BJ (cell line): Measurements from ENCODE around the gene CNDP2. TPM values are rescaled to one million over a fixed set of nuclear protein-coding genes. Genes with fewer than 3 reads are reported as not detected.

ENCODE experiments used
- CTCF ChIA-PET: fragments of 350-600 bp; formaldehyde crosslinking; extraction: SDS; loops from one replicate; lab custom pipeline; 2021; ENCODE audit warnings: antibody characterized with exemption, inconsistent platforms; lab: Yijun Ruan, JAX
- POLR2A ChIA-PET: fragments of 300-600 bp; sonication (Branson Sonifier 250); formaldehyde crosslinking; extraction: SDS; loops from one replicate; lab custom pipeline; 2021; ENCODE audit warnings: antibody characterized with exemption; lab: Charles Lee
- DNase-seq: peaks from one replicate; pipeline ENCODE4 v3.0.0-alpha.2; 2011; ENCODE audit warnings: low read depth
- H3K27me3 ChIP-seq: 2 replicates; pipeline ENCODE4 v1.6.0; 2011; ENCODE audit warnings: low read length; ENCODE audit not compliant: control insufficient read depth, insufficient read depth
- H3K36me3 ChIP-seq: 2 replicates; pipeline ENCODE4 v1.5.1; 2011; ENCODE audit warnings: low read length; ENCODE audit not compliant: control insufficient read depth, insufficient read depth
- H3K4me3 ChIP-seq: 2 replicates; pipeline ENCODE4 v1.5.1; 2011; ENCODE audit warnings: low read depth, mild to moderate bottlenecking, control low read depth, low read length
- polyA plus RNA-seq: library from polyadenylated mRNA; depleted of rRNA; stranded (reverse); fragments of >200 nt; gene quantifications from 2 replicates; pipeline ENCODE4 v1.2.3, GENCODE V29; 2011
- TF ChIP-seq, protein P1 (sequence below): IDR thresholded peaks from 2 replicates; pipeline ENCODE4 v1.5.1; 2011; ENCODE audit warnings: low read depth, mild to moderate bottlenecking, control low read depth, inconsistent platforms, low read length, moderate library complexity; ENCODE audit not compliant: insufficient read depth

The CNDP2 gene
- polyA plus RNA-seq, 1 experiment = 99.4 TPM

DNA sequence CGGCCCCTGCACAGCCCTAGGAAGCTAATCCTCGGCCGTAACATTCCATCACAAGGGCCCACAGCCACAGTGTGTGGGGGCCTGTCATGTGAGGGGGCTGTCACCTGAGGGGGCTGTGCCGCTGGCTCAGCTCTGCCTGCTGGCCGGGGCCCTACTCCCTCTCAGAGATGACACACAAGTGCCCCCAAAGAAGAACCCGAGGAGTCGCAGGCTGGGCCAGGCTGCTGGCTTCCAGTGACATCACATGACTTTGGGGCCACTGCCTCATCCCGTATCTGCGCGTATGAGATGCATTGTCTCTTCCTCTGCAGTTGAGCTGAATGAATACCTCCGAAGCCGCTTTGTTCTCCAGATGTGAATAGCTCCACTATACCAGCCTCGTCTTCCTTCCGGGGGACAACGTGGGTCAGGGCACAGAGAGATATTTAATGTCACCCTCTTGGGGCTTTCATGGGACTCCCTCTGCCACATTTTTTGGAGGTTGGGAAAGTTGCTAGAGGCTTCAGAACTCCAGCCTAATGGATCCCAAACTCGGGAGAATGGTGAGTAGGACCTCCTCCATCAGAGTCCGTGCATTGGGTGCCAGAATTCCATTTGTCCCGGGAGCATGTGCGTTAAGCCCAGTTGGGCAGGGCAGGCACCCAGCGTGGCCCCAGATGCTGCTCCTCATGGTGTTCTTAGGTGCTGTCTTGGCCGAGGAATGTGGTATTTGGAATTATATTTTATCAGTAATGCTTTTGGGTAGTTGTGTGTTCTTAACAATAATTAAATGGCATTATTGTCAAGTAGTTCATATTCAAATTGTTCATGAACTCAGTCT is 38.2 kb downstream of the CNDP2 start, which contains the start of gene CNDP1:
CNDP1 (plus strand) TSS at position 351 of the 820 bp plus-strand sequence; CDS start at position 519, 168 bp downstream.
- ChIA-PET POLR2A (no interaction called here), CTCF (interaction anchor here (1.0 kb wide), 2 partner anchors 18 to 180 kb away, joined by 3 to 5 read pairs; no protein-coding TSS in a partner anchor)
- no peaks in the 10 kb centered on the region for H3K36me3 ChIP-seq
- peaks cover 6% of the 10 kb centered on the region for H3K27me3 ChIP-seq
- TF ChIP-seq, protein P1, sequence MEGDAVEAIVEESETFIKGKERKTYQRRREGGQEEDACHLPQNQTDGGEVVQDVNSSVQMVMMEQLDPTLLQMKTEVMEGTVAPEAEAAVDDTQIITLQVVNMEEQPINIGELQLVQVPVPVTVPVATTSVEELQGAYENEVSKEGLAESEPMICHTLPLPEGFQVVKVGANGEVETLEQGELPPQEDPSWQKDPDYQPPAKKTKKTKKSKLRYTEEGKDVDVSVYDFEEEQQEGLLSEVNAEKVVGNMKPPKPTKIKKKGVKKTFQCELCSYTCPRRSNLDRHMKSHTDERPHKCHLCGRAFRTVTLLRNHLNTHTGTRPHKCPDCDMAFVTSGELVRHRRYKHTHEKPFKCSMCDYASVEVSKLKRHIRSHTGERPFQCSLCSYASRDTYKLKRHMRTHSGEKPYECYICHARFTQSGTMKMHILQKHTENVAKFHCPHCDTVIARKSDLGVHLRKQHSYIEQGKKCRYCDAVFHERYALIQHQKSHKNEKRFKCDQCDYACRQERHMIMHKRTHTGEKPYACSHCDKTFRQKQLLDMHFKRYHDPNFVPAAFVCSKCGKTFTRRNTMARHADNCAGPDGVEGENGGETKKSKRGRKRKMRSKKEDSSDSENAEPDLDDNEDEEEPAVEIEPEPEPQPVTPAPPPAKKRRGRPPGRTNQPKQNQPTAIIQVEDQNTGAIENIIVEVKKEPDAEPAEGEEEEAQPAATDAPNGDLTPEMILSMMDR = no peak
- DNase-seq = no peak
- no peak within 1 kb of the TSS for H3K4me3 ChIP-seq

DNA sequence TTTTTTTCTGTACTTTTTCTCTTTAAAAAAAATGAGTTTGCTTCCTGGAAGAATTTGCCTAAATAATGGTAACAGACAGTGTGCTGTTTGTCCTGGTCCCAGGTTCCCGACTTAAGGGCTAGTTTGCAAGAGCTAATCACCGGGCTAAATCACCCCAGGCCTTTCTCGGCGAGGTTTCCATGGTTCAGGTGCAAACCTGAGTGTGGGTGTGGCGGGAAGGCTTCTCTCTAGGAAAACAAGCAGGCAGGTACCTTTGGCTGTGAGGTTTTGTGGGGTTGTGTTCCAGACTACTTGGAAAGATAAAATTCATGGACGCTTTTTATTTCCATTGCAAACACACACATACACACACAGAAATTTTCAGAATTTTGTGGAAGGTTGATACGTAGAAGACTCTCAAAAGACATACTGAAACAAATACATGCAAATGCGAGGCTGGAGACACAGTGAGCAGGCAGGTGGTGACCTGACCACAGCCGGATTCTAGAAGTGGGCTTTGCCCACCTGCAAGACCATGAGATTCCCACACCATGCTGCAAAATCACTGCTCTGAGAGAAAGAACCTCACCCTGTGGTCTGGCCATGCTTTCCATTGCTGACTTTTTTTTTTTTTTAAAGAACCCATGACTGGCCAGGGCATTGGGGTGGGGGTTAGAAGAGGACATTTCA is 39.0 kb downstream of the CNDP2 start:
- ChIA-PET CTCF (no interaction called here), POLR2A (no interaction called here)
- Histone ChIP-seq H3K27me3 (peaks cover 7% of the 10 kb centered on the region), H3K4me3 (no peak overlapping the region), H3K36me3 (no peaks in the 10 kb centered on the region)
- no peak for DNase-seq
- TF ChIP-seq, protein P1 = no peak

DNA sequence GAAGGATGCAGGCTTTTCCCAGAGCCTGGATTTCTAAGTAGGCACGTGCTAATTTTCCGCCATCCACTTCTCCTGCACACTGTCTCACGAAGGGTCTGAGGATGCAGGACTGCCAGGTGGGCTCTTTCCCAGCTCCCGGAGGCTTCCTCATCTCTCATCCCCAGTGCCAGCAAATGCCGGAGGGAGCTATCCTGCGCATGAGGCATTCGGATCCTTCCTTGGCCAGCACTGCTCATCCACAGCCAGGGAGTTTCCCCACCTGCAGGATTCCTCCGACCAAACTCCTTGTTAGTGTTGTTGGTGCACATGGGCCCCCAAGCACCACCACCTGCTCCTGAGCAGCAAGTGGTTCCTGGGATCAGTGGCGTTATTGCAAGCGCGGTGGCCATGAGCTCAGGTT is 43.1 kb downstream of the CNDP2 start:
- no peaks in the 10 kb centered on the region for H3K36me3 ChIP-seq
- H3K27me3 ChIP-seq = peaks cover 11% of the 10 kb centered on the region
- DNase-seq = no peak
- ChIA-PET CTCF (no interaction called here), POLR2A (no interaction called here)
- H3K4me3 ChIP-seq = no peak overlapping the region
- TF ChIP-seq, protein P1 = no peak

DNA sequence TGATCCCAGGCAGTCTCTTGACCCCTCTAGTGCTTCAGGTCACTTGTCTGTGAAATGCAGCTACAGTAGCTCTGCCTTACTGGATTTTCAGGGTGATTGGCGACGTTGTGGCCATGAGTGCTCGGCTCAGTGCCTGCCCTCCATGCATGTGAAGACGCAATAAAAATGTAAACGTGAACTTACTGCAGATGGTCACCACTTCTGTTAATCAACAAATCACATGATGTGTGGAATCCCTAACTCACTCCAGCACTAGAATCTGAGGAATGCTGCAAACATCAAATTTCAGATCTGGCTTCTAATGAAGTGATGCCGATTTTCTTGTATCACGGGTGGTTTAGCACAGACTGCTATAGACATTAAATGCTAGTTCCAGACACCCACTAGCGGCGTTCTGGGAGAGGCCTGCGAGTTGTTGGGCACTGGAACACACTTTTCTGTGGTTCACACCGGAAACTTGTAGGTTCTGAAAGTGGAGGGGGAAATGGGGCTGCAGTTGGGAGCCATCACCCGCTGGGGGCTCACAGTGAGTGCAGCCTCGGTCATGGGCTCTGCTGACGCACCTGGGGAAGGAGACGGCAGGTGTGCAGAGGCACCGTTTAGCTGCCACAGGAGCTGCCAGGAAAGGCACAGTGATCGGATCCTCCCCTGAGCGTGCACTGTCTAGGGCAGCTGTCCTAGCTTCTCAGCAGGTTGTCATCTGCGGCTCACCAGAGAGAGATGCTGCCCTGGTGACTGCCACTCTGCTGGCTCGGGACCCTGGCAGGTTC is 44.7 kb downstream of the CNDP2 start:
- TF ChIP-seq, protein P1 = no peak
- DNase-seq = no peak
- no peak overlapping the region for H3K4me3 ChIP-seq
- CTCF ChIA-PET = interaction anchor here (2.2 kb wide), 1 partner anchor 11 kb away, joined by 8 read pairs; no protein-coding TSS in a partner anchor
- POLR2A ChIA-PET = no interaction called here
- peaks cover 11% of the 10 kb centered on the region for H3K27me3 ChIP-seq
- H3K36me3 ChIP-seq = no peaks in the 10 kb centered on the region
